ENCODE data around the gene TLCD3A.
"Not testable (repeated sequence)": the region's sequence is repeated elsewhere in the genome, so short reads cannot be mapped to it uniquely, and the experiment has no call there.

The TLCD3A gene

GRCh38 chr17:746181-746580 lies 13.8 kb downstream of the TLCD3A start:
- in situ Hi-C loops (cut with HindIII; ENCODE audit: low sequenced_read_pairs): no loop called here
- H3K4me3 ChIP-seq (ENCODE audit: low read depth, low read length): no peak overlapping the region
- TF ChIP-seq, protein P1, sequence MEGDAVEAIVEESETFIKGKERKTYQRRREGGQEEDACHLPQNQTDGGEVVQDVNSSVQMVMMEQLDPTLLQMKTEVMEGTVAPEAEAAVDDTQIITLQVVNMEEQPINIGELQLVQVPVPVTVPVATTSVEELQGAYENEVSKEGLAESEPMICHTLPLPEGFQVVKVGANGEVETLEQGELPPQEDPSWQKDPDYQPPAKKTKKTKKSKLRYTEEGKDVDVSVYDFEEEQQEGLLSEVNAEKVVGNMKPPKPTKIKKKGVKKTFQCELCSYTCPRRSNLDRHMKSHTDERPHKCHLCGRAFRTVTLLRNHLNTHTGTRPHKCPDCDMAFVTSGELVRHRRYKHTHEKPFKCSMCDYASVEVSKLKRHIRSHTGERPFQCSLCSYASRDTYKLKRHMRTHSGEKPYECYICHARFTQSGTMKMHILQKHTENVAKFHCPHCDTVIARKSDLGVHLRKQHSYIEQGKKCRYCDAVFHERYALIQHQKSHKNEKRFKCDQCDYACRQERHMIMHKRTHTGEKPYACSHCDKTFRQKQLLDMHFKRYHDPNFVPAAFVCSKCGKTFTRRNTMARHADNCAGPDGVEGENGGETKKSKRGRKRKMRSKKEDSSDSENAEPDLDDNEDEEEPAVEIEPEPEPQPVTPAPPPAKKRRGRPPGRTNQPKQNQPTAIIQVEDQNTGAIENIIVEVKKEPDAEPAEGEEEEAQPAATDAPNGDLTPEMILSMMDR (IDR thresholded peaks at IDR 0.05; ENCODE audit: low read depth, low read length, missing control alignments): no peak
- DNase-seq (ENCODE audit: low read depth): no peak

DNA sequence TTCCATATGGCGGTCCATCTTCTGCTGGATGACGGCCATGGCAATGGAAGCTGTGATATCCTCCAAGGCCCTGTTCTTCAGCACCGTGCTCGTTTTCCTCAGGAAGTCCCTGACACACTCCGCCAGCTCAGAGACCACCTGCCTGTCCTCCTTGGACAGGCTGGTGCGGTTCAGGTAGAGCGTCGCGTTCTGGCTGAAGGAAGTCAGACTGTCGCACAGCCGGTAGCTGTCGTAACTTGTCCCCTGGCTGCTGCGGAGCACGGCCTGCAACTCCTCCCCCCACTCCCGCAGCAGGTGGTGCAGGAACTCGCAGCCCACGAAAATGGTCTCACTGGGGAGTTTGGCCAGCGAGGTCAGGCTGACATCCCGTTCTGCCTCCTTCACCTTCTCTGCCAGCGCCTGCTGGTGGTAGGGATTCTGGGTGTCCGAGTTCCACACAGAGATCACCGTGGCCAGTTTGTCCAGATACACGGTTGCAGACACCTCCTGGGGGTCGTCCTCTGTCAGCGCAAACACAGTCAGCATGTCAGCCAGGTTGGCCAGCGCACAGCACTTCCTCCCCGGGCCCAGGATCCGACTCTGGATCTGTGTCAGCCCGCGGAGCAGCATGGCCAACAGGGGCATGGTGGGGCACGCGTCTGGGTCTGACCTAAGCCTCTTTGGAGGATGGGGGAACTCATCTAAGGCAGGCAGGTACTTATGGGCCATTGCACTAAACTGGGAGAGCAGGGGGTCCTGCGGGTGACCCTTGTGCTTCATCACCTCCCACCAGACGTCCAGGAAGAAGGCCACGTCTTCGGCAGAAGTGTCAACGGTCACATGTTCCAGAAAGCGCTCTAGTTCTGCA lies 14.6 kb downstream of the TLCD3A start:
- TF ChIP-seq, protein P1 (IDR thresholded peaks at IDR 0.05; ENCODE audit: low read depth, low read length, missing control alignments): no peak
- DNase-seq (ENCODE audit: low read depth): no peak
- in situ Hi-C loops (cut with HindIII; ENCODE audit: low sequenced_read_pairs): no loop called here
- H3K4me3 ChIP-seq (ENCODE audit: low read depth, low read length): no peak overlapping the region

DNA sequence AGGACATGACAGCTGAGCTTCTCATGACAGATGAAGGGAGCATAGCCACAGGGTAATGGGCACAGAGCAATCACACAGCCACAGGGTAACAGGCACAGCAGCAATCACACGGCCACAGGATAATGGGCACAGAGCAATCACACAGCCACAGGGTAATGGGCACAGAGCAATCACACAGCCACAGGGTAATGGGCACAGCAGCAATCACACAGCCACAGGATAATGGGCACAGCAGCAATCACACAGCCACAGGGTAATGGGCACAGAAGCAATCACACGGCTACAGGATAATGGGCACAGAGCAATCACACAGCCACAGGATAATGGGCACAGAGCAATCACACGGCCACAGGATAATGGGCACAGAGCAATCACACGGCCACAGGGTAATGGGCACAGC lies 16.2 kb downstream of the TLCD3A start:
- in situ Hi-C loops (cut with HindIII; ENCODE audit: low sequenced_read_pairs); DNase-seq (ENCODE audit: low read depth); H3K4me3 ChIP-seq (ENCODE audit: low read depth, low read length): not testable (repeated sequence)

DNA sequence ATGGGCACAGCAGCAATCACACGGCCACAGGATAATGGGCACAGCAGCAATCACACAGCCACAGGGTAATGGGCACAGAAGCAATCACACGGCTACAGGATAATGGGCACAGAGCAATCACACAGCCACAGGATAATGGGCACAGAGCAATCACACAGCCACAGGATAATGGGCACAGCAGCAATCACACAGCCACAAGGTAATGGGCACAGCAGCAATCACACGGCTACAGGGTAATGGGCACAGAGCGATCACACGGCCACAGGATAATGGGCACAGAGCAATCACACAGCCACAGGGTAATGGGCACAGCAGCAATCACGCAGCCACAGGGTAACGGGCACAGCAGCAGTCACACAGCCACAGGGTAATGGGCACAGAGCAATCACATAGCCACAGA lies 17.0 kb downstream of the TLCD3A start:
- DNase-seq (ENCODE audit: low read depth); in situ Hi-C loops (cut with HindIII; ENCODE audit: low sequenced_read_pairs); H3K4me3 ChIP-seq (ENCODE audit: low read depth, low read length): not testable (repeated sequence)

GRCh38 chr17:750431-751037 lies 18.1 kb downstream of the TLCD3A start:
- TF ChIP-seq, protein P1 (IDR thresholded peaks at IDR 0.05; ENCODE audit: low read depth, low read length, missing control alignments): no peak
- peak overlapping the region; percentile 73 for H3K4me3 ChIP-seq (ENCODE audit: low read depth, low read length)
- in situ Hi-C loops (cut with HindIII; ENCODE audit: low sequenced_read_pairs): no loop called here
- DNase-seq (ENCODE audit: low read depth): no peak

DNA sequence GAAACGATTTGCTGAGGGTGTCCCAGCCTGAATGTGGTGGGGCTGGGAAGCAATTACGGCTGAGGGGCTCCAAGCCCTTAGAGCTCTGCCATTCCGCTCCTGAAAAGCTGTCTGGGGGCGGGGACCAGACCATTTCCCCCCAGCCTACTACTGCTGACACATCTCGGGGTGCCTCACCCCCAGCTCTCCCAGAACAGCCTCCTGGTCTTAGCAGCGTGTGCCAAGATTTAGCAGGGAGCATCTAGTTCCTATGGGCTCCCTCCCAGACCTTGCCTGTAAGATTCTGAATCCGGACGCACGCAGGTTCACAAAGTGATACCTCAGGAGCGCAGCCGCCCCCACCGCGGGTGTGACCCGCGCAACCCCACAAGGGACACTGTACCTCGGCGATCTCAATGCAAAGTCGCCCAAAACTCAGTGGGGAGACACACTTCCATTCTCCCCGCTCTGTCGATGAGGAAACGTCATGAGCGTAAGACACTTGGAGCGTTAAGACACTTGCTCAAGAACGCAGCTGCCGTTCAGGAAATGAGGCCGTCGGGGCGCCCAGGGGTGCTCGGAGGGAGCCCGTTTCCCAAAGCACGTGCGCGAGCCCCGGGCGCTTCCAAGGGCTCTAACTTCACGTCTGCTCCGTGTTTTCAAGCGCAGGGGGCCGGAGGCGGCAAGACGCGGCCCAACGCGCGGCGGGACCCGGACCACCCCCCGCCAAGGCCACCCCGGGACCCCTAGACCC lies 19.0 kb downstream of the TLCD3A start:
- in situ Hi-C loops (cut with HindIII; ENCODE audit: low sequenced_read_pairs): no loop called here
- peak overlapping the region; percentile 73 for H3K4me3 ChIP-seq (ENCODE audit: low read depth, low read length)
- TF ChIP-seq, protein P1 (IDR thresholded peaks at IDR 0.05; ENCODE audit: low read depth, low read length, missing control alignments): no peak
- DNase-seq (ENCODE audit: low read depth): no peak

DNA sequence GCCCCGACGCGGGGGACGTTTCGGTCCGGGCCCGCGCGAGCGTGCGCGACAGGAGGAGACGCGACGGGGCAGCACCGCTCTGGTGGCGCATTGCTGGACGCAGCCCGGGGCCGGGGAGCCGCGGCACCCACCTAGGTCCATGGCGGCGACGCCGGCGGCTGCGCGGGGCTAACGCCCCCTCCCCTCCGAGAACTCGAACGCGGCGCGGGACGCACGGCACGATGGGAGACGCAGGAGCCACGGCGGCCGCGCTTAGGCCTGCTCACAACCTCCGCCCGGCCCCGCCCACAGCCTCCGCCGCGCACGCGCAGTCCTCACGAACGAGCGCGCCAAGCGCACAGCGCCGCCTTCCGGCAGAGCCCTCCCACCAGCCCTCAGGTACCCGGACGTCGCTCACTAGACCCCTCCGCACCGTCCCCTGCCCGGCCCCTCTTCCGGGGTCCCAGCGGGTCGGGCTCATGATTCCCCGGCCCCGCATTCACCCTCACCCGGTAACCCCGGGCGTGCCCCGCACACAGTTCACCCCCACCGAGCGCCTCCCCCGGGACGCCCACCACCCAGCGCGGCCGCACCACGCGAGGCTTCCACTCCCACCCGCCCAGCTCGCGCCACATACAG lies 19.7 kb downstream of the TLCD3A start, which contains the start of gene GEMIN4:
Gene GEMIN4 (minus strand): TSS at position 263 of the 618 bp plus-strand sequence. CDS start 122 bp downstream, at position 141.
- in situ Hi-C loops (cut with HindIII; ENCODE audit: low sequenced_read_pairs): no loop called here
- peak within 1 kb of the TSS; percentile 73 for H3K4me3 ChIP-seq (ENCODE audit: low read depth, low read length)
- peak; percentile 57 for DNase-seq (ENCODE audit: low read depth)
- TF ChIP-seq, protein P1 (IDR thresholded peaks at IDR 0.05; ENCODE audit: low read depth, low read length, missing control alignments): peak; percentile 93
